PC-3 (cell line): ENCODE data around the gene SMIM14.

Experiments used
- EZH2 ChIP-seq: fragments of 300-600 bp; sonication (generic); IDR thresholded peaks from one replicate; pipeline ENCODE4 v1.6.1; 2017; ENCODE audit warnings: antibody characterized with exemption, mild to moderate bottlenecking, low read length; ENCODE audit not compliant: unreplicated experiment
- EZH2phosphoT487 ChIP-seq: fragments of 300-600 bp; sonication (generic); IDR thresholded peaks from 2 replicates; pipeline ENCODE4 v1.6.1; 2018; ENCODE audit warnings: mild to moderate bottlenecking, antibody characterized with exemption, low read length, borderline replicate concordance
- TF ChIP-seq, protein P1 (sequence below): fragments of 300-600 bp; sonication (generic); conservative IDR thresholded peaks from 2 replicates; pipeline ENCODE4 v1.5.1; 2017; ENCODE audit warnings: antibody characterized with exemption, low read depth, mild to moderate bottlenecking, low read length

DNA sequence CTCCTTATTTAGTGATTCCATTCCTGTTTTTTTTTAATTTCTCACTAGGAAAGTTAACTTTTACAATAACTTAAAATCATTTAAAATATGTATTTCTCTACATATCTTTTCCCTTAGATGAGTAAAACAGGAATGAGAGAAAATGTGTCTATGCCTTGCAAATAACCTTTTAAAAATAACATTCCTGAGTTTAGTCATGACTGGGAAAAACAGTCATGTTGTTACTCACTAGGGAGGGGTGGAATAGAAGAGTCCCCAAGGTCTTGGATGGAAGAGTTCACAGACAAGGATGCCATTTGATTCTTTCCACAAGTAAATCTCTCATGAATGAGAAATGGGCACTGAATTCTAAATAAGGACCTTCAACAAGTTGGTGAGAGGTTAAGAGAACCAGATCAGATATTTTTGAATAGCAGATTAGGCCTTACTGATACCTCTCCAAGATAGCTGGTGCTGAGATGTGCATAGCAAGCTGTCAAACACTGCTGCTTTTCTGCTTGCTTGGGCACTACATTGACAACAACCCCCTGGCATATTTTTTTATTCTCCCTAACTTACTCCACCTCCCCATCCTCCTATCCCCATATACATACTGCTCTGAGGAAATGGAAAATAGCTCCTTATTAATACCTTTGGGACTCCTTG lies 136.5 kb downstream of the SMIM14 start:
- TF ChIP-seq EZH2, result no peak
- TF ChIP-seq, protein P1, sequence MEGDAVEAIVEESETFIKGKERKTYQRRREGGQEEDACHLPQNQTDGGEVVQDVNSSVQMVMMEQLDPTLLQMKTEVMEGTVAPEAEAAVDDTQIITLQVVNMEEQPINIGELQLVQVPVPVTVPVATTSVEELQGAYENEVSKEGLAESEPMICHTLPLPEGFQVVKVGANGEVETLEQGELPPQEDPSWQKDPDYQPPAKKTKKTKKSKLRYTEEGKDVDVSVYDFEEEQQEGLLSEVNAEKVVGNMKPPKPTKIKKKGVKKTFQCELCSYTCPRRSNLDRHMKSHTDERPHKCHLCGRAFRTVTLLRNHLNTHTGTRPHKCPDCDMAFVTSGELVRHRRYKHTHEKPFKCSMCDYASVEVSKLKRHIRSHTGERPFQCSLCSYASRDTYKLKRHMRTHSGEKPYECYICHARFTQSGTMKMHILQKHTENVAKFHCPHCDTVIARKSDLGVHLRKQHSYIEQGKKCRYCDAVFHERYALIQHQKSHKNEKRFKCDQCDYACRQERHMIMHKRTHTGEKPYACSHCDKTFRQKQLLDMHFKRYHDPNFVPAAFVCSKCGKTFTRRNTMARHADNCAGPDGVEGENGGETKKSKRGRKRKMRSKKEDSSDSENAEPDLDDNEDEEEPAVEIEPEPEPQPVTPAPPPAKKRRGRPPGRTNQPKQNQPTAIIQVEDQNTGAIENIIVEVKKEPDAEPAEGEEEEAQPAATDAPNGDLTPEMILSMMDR, result no peak
- TF ChIP-seq EZH2phosphoT487, result no peak
